ENCODE results near the gene AMMECR1.

AMMECR1 gene

GRCh38 chrX:110228453-110228852 is 89.4 kb downstream of the AMMECR1 start:
- no peaks in the 10 kb centered on the region for H3K79me2 ChIP-seq (ENCODE audit: insufficient read depth, low read length)
- no peaks in the 10 kb centered on the region for H4K20me1 ChIP-seq (ENCODE audit: insufficient read depth, low read length, poor library complexity, severe bottlenecking)
- H3K9me2 ChIP-seq (replicated peaks; ENCODE audit: low read depth, low read length), result no peaks in the 10 kb centered on the region
- H3K9me3 ChIP-seq (ENCODE audit: insufficient read depth, low read depth, low read length), result no peaks in the 10 kb centered on the region
- no peak overlapping the region for H2AFZ ChIP-seq (ENCODE audit: low read length)
- H3K4me1 ChIP-seq (ENCODE audit: insufficient read depth, low read length, poor library complexity, severe bottlenecking), result peaks cover 2% of the 10 kb centered on the region
- H3K27me3 ChIP-seq (ENCODE audit: insufficient read depth, low read length, poor library complexity, severe bottlenecking), result no peaks in the 10 kb centered on the region
- no peak for TF ChIP-seq EZH2phosphoT487 (IDR thresholded peaks at IDR 0.05; ENCODE audit: borderline replicate concordance)
- no peak overlapping the region for H3K9ac ChIP-seq (ENCODE audit: low read depth, low read length, poor library complexity, severe bottlenecking)
- no peak overlapping the region for H3K4me2 ChIP-seq (ENCODE audit: low read depth, low read length, poor library complexity, severe bottlenecking)
- no peaks in the 10 kb centered on the region for H3K36me3 ChIP-seq (ENCODE audit: insufficient read depth, low read length)
- H3K4me3 ChIP-seq (ENCODE audit: low read length, poor library complexity, severe bottlenecking), result no peak overlapping the region
- no peaks in the 10 kb centered on the region for H3F3A ChIP-seq (ENCODE audit: low read depth)

DNA sequence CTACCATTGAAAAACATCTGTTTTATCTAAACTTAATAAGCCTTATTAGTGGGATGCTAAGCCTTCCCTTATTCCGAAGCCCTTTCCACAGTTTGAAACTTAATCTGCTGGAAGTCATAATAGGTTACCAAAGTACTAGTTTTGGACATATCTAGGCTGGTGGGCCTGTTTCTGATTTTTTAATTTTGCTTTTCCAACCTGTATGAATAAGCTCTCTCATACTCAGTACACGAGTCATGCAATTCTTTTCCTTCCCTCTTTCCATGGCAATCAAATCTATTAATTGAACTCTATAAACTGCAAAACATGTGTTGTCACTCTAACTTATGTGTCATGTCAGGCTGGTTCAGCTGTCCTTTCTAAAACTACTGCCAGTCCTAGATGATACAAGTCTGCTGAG is 91.0 kb downstream of the AMMECR1 start:
- H3K9me3 ChIP-seq (ENCODE audit: insufficient read depth, low read depth, low read length), result no peaks in the 10 kb centered on the region
- H3K79me2 ChIP-seq (ENCODE audit: insufficient read depth, low read length), result no peaks in the 10 kb centered on the region
- TF ChIP-seq CTCF (conservative IDR thresholded peaks at IDR 0.05; ENCODE audit: low read length) (no peak), EZH2phosphoT487 (IDR thresholded peaks at IDR 0.05; ENCODE audit: borderline replicate concordance) (no peak)
- H3K4me2 ChIP-seq (ENCODE audit: low read depth, low read length, poor library complexity, severe bottlenecking), result no peak overlapping the region
- H2AFZ ChIP-seq (ENCODE audit: low read length), result no peak overlapping the region
- no peaks in the 10 kb centered on the region for H4K20me1 ChIP-seq (ENCODE audit: insufficient read depth, low read length, poor library complexity, severe bottlenecking)
- H3K4me3 ChIP-seq (ENCODE audit: low read length, poor library complexity, severe bottlenecking), result no peak overlapping the region
- H3K9ac ChIP-seq (ENCODE audit: low read depth, low read length, poor library complexity, severe bottlenecking), result no peak overlapping the region
- peaks cover 2% of the 10 kb centered on the region for H3K4me1 ChIP-seq (ENCODE audit: insufficient read depth, low read length, poor library complexity, severe bottlenecking)
- H3K36me3 ChIP-seq (ENCODE audit: insufficient read depth, low read length), result no peaks in the 10 kb centered on the region
- H3F3A ChIP-seq (ENCODE audit: low read depth), result no peaks in the 10 kb centered on the region
- no peaks in the 10 kb centered on the region for H3K27me3 ChIP-seq (ENCODE audit: insufficient read depth, low read length, poor library complexity, severe bottlenecking)
- H3K9me2 ChIP-seq (replicated peaks; ENCODE audit: low read depth, low read length), result no peaks in the 10 kb centered on the region

- no peaks in the 10 kb centered on the region for H4K20me1 ChIP-seq (ENCODE audit: insufficient read depth, low read length, poor library complexity, severe bottlenecking)
- no peak overlapping the region for H2AFZ ChIP-seq (ENCODE audit: low read length)
- H3K4me2 ChIP-seq (ENCODE audit: low read depth, low read length, poor library complexity, severe bottlenecking), result no peak overlapping the region
- no peaks in the 10 kb centered on the region for H3K36me3 ChIP-seq (ENCODE audit: insufficient read depth, low read length)
- no peaks in the 10 kb centered on the region for H3F3A ChIP-seq (ENCODE audit: low read depth)
- H3K9me3 ChIP-seq (ENCODE audit: insufficient read depth, low read depth, low read length), result no peaks in the 10 kb centered on the region
- no peak overlapping the region for H3K4me3 ChIP-seq (ENCODE audit: low read length, poor library complexity, severe bottlenecking)
- peaks cover 2% of the 10 kb centered on the region for H3K4me1 ChIP-seq (ENCODE audit: insufficient read depth, low read length, poor library complexity, severe bottlenecking)
- no peaks in the 10 kb centered on the region for H3K9me2 ChIP-seq (replicated peaks; ENCODE audit: low read depth, low read length)
- H3K9ac ChIP-seq (ENCODE audit: low read depth, low read length, poor library complexity, severe bottlenecking), result no peak overlapping the region
- peaks cover 4% of the 10 kb centered on the region; the same call in 1 of the 2 replicates for H3K79me2 ChIP-seq (ENCODE audit: insufficient read depth, low read length)
- no peak for TF ChIP-seq CTCF (conservative IDR thresholded peaks at IDR 0.05; ENCODE audit: low read length)
- TF ChIP-seq EZH2phosphoT487 (IDR thresholded peaks at IDR 0.05; ENCODE audit: borderline replicate concordance), result no peak
- H3K27me3 ChIP-seq (ENCODE audit: insufficient read depth, low read length, poor library complexity, severe bottlenecking), result no peaks in the 10 kb centered on the region
These were observed 92.8 kb downstream of the AMMECR1 start for GRCh38 chrX:110224926-110225617.

Measured in Loucy (cell line).